Loucy (cell line): Measurements from ENCODE around the gene LIMA1.
A peak's percentile ranks its signal among the peaks of the same experiment; 100 is the strongest.

Experiments
- H2AFZ ChIP-seq: fragments of 200-600 bp; sonication (generic); 2 replicates; pipeline ENCODE4 v1.6.0; 2016; ENCODE audit warnings: antibody characterized with exemption, mild to moderate bottlenecking, low read length, moderate library complexity
- H3F3A ChIP-seq: fragments of 200-600 bp; 2 replicates; pipeline ENCODE4 v1.6.0; 2016; ENCODE audit warnings: antibody characterized with exemption, low read depth, mild to moderate bottlenecking
- H3K27me3 ChIP-seq: fragments of 200-600 bp; sonication (generic); 2 replicates; pipeline ENCODE4 v1.6.1; 2014; ENCODE audit warnings: low read length, mild to moderate bottlenecking; ENCODE audit not compliant: insufficient read depth, poor library complexity, severe bottlenecking
- H3K36me3 ChIP-seq: fragments of 200-600 bp; sonication (generic); 2 replicates; pipeline ENCODE4 v1.6.1; 2016; ENCODE audit warnings: low read length; ENCODE audit not compliant: insufficient read depth
- H3K4me1 ChIP-seq: fragments of 200-600 bp; sonication (generic); 2 replicates; pipeline ENCODE4 v1.5.1; 2014; ENCODE audit warnings: low read length, mild to moderate bottlenecking; ENCODE audit not compliant: insufficient read depth, poor library complexity, severe bottlenecking
- H3K4me2 ChIP-seq: fragments of 200-600 bp; sonication (generic); 2 replicates; pipeline ENCODE4 v1.6.0; 2014; ENCODE audit warnings: antibody characterized with exemption, low read length, low read depth, mild to moderate bottlenecking; ENCODE audit not compliant: poor library complexity, severe bottlenecking
- H3K4me3 ChIP-seq: fragments of 200-600 bp; sonication (generic); 2 replicates; pipeline ENCODE4 v1.5.1; 2014; ENCODE audit warnings: low read length, mild to moderate bottlenecking, mixed read lengths; ENCODE audit not compliant: poor library complexity, severe bottlenecking
- H3K79me2 ChIP-seq: fragments of 200-600 bp; sonication (generic); 2 replicates; pipeline ENCODE4 v1.6.1; 2014; ENCODE audit warnings: low read length; ENCODE audit not compliant: insufficient read depth
- H3K9ac ChIP-seq: fragments of 200-600 bp; sonication (generic); 2 replicates; pipeline ENCODE4 v1.6.0; 2014; ENCODE audit warnings: mild to moderate bottlenecking, low read depth, low read length, moderate library complexity; ENCODE audit not compliant: poor library complexity, severe bottlenecking
- H3K9me2 ChIP-seq: fragments of 200-600 bp; sonication (generic); replicated peaks from 2 replicates; pipeline ENCODE4 v1.6.1; 2016; ENCODE audit warnings: low read depth, low read length, mixed read lengths
- H3K9me3 ChIP-seq: fragments of 200-600 bp; sonication (generic); 2 replicates; pipeline ENCODE4 v1.6.1; 2014; ENCODE audit warnings: mild to moderate bottlenecking, antibody characterized with exemption, low read length, low read depth; ENCODE audit not compliant: insufficient read depth
- H4K20me1 ChIP-seq: fragments of 200-600 bp; sonication (generic); 2 replicates; pipeline ENCODE4 v1.6.0; 2014; ENCODE audit warnings: antibody characterized with exemption, low read length, mild to moderate bottlenecking; ENCODE audit not compliant: insufficient read depth, poor library complexity, severe bottlenecking
- EZH2phosphoT487 ChIP-seq: fragments of 200-600 bp; IDR thresholded peaks from 2 replicates; pipeline ENCODE4 v1.6.1; 2018; ENCODE audit warnings: antibody characterized with exemption, mild to moderate bottlenecking, moderate library complexity, borderline replicate concordance
- TF ChIP-seq, protein P1 (sequence below): fragments of 200-600 bp; sonication (generic); conservative IDR thresholded peaks from 2 replicates; pipeline ENCODE4 v1.5.1; 2014; ENCODE audit warnings: mild to moderate bottlenecking, antibody characterized with exemption, low read length

The LIMA1 gene

DNA sequence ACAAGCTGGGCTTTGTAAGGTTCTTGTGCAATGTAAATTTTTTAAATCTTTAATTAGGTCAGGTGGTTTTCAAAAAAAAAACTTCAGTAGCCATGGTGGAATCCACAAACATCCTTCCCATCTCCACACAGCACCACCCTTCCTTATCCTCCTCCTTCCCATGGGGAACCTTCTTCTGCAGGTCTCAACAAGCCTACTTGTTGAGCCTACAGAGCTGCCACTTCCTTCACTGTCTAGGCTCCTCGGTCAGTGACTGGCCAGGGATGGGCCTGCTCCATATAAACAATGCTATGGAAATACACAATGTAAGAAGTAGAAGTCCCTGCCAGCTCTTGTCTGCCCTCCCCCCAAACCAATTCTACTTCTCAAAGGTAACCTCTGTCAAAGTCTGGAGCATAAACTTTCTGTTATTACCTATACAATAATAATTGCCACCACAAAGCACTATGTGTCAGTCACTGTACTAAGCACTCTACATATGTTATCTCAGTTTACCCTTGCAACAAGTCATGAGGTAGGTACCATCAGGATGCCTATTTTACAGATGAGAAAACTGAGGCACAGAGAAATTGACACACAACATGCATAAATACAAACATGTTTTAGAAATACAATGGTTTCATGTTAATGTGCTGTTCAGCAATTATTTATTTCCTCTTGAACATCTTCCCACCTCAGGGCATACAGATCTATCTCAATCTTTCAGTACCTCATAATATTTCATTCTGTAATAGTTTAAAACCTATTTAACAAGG lies 17.4 kb downstream of the LIMA1 start:
- H3K79me2 ChIP-seq: no peaks in the 10 kb centered on the region
- no peaks in the 10 kb centered on the region for H3K9me2 ChIP-seq
- H3K36me3 ChIP-seq: no peaks in the 10 kb centered on the region
- no peaks in the 10 kb centered on the region for H3K27me3 ChIP-seq
- H3F3A ChIP-seq: no peaks in the 10 kb centered on the region
- H3K4me2 ChIP-seq: no peak overlapping the region
- H3K9ac ChIP-seq: no peak overlapping the region
- H3K4me1 ChIP-seq: no peaks in the 10 kb centered on the region
- no peaks in the 10 kb centered on the region for H4K20me1 ChIP-seq
- no peak overlapping the region for H3K4me3 ChIP-seq
- TF ChIP-seq, protein P1, sequence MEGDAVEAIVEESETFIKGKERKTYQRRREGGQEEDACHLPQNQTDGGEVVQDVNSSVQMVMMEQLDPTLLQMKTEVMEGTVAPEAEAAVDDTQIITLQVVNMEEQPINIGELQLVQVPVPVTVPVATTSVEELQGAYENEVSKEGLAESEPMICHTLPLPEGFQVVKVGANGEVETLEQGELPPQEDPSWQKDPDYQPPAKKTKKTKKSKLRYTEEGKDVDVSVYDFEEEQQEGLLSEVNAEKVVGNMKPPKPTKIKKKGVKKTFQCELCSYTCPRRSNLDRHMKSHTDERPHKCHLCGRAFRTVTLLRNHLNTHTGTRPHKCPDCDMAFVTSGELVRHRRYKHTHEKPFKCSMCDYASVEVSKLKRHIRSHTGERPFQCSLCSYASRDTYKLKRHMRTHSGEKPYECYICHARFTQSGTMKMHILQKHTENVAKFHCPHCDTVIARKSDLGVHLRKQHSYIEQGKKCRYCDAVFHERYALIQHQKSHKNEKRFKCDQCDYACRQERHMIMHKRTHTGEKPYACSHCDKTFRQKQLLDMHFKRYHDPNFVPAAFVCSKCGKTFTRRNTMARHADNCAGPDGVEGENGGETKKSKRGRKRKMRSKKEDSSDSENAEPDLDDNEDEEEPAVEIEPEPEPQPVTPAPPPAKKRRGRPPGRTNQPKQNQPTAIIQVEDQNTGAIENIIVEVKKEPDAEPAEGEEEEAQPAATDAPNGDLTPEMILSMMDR: no peak
- TF ChIP-seq EZH2phosphoT487: no peak
- H3K9me3 ChIP-seq: no peaks in the 10 kb centered on the region
- H2AFZ ChIP-seq: no peak overlapping the region

DNA sequence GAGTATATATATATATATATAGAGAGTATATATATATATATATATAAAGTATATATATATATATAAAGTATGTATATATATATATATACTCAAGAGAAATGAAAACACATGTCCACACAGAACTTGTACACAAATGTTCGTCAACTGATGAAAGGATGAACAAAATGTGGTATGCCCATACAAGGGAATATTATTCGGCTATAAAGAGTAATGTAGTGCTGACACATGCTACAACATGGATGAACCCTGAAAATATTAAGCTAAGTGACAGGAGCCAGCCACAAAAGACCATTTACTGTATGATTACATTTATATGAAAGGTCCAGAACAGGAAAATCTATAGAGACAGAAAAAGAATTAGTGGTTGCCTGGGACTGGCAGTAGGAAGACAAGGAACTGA lies 19.5 kb downstream of the LIMA1 start:
- Histone ChIP-seq H3K9me2 (no peaks in the 10 kb centered on the region), H3K36me3 (no peaks in the 10 kb centered on the region), H3F3A (no peaks in the 10 kb centered on the region), H3K9ac (no peak overlapping the region), H4K20me1 (no peaks in the 10 kb centered on the region), H3K4me3 (no peak overlapping the region), H3K4me1 (no peaks in the 10 kb centered on the region), H2AFZ (no peak overlapping the region), H3K27me3 (no peaks in the 10 kb centered on the region), H3K4me2 (no peak overlapping the region), H3K9me3 (no peaks in the 10 kb centered on the region), H3K79me2 (no peaks in the 10 kb centered on the region)
- TF ChIP-seq, protein P1: no peak
- no peak for TF ChIP-seq EZH2phosphoT487

DNA sequence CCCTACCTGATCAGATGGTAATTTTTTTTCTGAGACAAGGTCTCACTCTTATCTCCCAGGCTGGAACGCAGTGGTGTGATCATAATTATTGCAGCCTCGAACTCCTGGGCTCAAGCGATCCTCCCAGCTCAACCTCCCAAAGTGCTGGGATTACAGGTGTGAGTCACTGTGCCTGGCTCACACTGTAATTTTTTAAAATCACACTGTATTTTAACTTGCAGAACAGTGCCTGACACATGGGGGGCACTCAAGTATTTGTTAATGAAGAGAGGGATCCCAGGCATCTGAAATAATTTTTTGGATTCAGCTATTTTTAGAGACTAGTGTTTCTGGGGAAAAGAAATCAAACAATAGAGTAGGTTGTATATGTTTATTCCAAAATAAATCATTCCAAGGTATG lies 21.7 kb downstream of the LIMA1 start:
- H4K20me1 ChIP-seq: no peaks in the 10 kb centered on the region
- no peak overlapping the region for H2AFZ ChIP-seq
- H3K4me1 ChIP-seq: peaks cover 3% of the 10 kb centered on the region
- H3K36me3 ChIP-seq: no peaks in the 10 kb centered on the region
- TF ChIP-seq, protein P1: peak; percentile 53
- TF ChIP-seq EZH2phosphoT487: no peak
- no peak overlapping the region for H3K4me3 ChIP-seq
- no peaks in the 10 kb centered on the region for H3K79me2 ChIP-seq
- H3K27me3 ChIP-seq: no peaks in the 10 kb centered on the region
- H3K9me2 ChIP-seq: no peaks in the 10 kb centered on the region
- no peak overlapping the region for H3K4me2 ChIP-seq
- no peaks in the 10 kb centered on the region for H3K9me3 ChIP-seq
- H3F3A ChIP-seq: no peaks in the 10 kb centered on the region
- H3K9ac ChIP-seq: no peak overlapping the region
